HG02852 (cell line): Measurements from ENCODE around the gene PNPLA1.

Source experiments
- ATAC-seq: cut with Tn5 transposase; IDR thresholded peaks from one replicate; pipeline ENCODE4 v1.9.1; 2021; ENCODE audit warnings: mild to moderate bottlenecking, moderate library complexity; ENCODE audit not compliant: unreplicated experiment

Gene PNPLA1

GRCh38 chr6:36245572-36246061 lies 24.2 kb upstream of the PNPLA1 start:
- no peak for ATAC-seq

- ATAC-seq, result no peak
These were observed 23.2 kb upstream of the PNPLA1 start for GRCh38 chr6:36246506-36247268.

- ATAC-seq, result no peak
These were observed 22.2 kb upstream of the PNPLA1 start for GRCh38 chr6:36247693-36248092.

GRCh38 chr6:36248980-36249379 lies 20.9 kb upstream of the PNPLA1 start:
- no peak for ATAC-seq

GRCh38 chr6:36249536-36249935 lies 20.3 kb upstream of the PNPLA1 start:
- no peak for ATAC-seq

- ATAC-seq, result no peak
These were observed 17.9 kb upstream of the PNPLA1 start for GRCh38 chr6:36252005-36252404.

GRCh38 chr6:36263390-36264000 lies 6.4 kb upstream of the PNPLA1 start:
- no peak for ATAC-seq

- no peak for ATAC-seq
These were observed 4.1 kb upstream of the PNPLA1 start for GRCh38 chr6:36265744-36266143.

GRCh38 chr6:36266913-36267644 lies 2.8 kb upstream of the PNPLA1 start:
- ATAC-seq, result no peak

- ATAC-seq, result no peak
These were observed 2.0 kb upstream of the PNPLA1 start for GRCh38 chr6:36267731-36268477.

- ATAC-seq, result no peak
These were observed 1.2 kb upstream of the PNPLA1 start for GRCh38 chr6:36268478-36269275.

GRCh38 chr6:36272234-36272633 lies 2.4 kb downstream of the PNPLA1 start:
- ATAC-seq, result no peak

- no peak for ATAC-seq
These were observed 3.2 kb downstream of the PNPLA1 start for GRCh38 chr6:36273067-36273466.

GRCh38 chr6:36273802-36274514 lies 4.1 kb downstream of the PNPLA1 start:
- ATAC-seq, result no peak

GRCh38 chr6:36276581-36277536 lies 7.0 kb downstream of the PNPLA1 start:
- ATAC-seq, result no peak

GRCh38 chr6:36277946-36278470 lies 8.1 kb downstream of the PNPLA1 start:
- no peak for ATAC-seq

- no peak for ATAC-seq
These were observed 10.6 kb downstream of the PNPLA1 start for GRCh38 chr6:36280467-36280866.

- no peak for ATAC-seq
These were observed 11.1 kb downstream of the PNPLA1 start for GRCh38 chr6:36280983-36281382.
